NCI-H1436 treated with DMSO at 0.1 percent for 48 hours (cell line): ENCODE data around the gene DCLRE1B.
A peak's percentile ranks its signal among the peaks of the same experiment; 100 is the strongest.

ENCODE experiments used
- DNase-seq: peaks from one replicate; lab custom pipeline; 2025; lab: John Stamatoyannopoulos, UW

Gene DCLRE1B

GRCh38 chr1:113928187-113928930, 23.2 kb downstream of the DCLRE1B start:
- no peak for DNase-seq

- peak; percentile 31 for DNase-seq
These were observed 24.0 kb downstream of the DCLRE1B start, which contains the start of gene HIPK1 for GRCh38 chr1:113928941-113929749. Gene HIPK1, plus strand, starts transcription at chr1:113929324.

- no peak for DNase-seq
These were observed 24.8 kb downstream of the DCLRE1B start for GRCh38 chr1:113929750-113930498.

- DNase-seq: no peak
These were observed 25.5 kb downstream of the DCLRE1B start for GRCh38 chr1:113930499-113931161.

- DNase-seq: no peak
These were observed 26.3 kb downstream of the DCLRE1B start for GRCh38 chr1:113931451-113931851.

- no peak for DNase-seq
These were observed 28.9 kb downstream of the DCLRE1B start for GRCh38 chr1:113934006-113934405.

GRCh38 chr1:113934511-113935055, 29.5 kb downstream of the DCLRE1B start:
- DNase-seq: no peak

GRCh38 chr1:113935176-113935575, 30.1 kb downstream of the DCLRE1B start:
- no peak for DNase-seq

GRCh38 chr1:113935970-113936369, 30.8 kb downstream of the DCLRE1B start:
- no peak for DNase-seq

GRCh38 chr1:113937146-113937545, 32.0 kb downstream of the DCLRE1B start:
- no peak for DNase-seq

GRCh38 chr1:113938192-113938591, 33.1 kb downstream of the DCLRE1B start:
- DNase-seq: no peak

GRCh38 chr1:113940365-113941244, 35.5 kb downstream of the DCLRE1B start:
- DNase-seq: no peak

- no peak for DNase-seq
These were observed 36.1 kb downstream of the DCLRE1B start for GRCh38 chr1:113941245-113941559.

GRCh38 chr1:113942527-113942926, 37.4 kb downstream of the DCLRE1B start:
- DNase-seq: no peak

- DNase-seq: no peak
These were observed 38.1 kb downstream of the DCLRE1B start for GRCh38 chr1:113943028-113943811.

GRCh38 chr1:113945329-113945728, 40.2 kb downstream of the DCLRE1B start:
- DNase-seq: no peak

GRCh38 chr1:113946112-113946511, 41.0 kb downstream of the DCLRE1B start:
- DNase-seq: no peak

GRCh38 chr1:113946678-113947387, 41.7 kb downstream of the DCLRE1B start:
- DNase-seq: no peak

GRCh38 chr1:113947388-113948107, 42.4 kb downstream of the DCLRE1B start:
- no peak for DNase-seq
